GM10266 (cell line): Measurements from ENCODE around the gene SEMA5A.

Experiments
- DNase-seq: peaks from one replicate; pipeline ENCODE4 v3.0.0; 2012; ENCODE audit errors: extremely low spot score
- TF ChIP-seq, protein P1 (sequence below): IDR thresholded peaks from 2 replicates; pipeline ENCODE4 v1.5.1; 2012; ENCODE audit warnings: mild to moderate bottlenecking, low read depth; ENCODE audit not compliant: control insufficient read depth, insufficient read depth; ENCODE audit errors: missing control alignments

Gene SEMA5A

DNA sequence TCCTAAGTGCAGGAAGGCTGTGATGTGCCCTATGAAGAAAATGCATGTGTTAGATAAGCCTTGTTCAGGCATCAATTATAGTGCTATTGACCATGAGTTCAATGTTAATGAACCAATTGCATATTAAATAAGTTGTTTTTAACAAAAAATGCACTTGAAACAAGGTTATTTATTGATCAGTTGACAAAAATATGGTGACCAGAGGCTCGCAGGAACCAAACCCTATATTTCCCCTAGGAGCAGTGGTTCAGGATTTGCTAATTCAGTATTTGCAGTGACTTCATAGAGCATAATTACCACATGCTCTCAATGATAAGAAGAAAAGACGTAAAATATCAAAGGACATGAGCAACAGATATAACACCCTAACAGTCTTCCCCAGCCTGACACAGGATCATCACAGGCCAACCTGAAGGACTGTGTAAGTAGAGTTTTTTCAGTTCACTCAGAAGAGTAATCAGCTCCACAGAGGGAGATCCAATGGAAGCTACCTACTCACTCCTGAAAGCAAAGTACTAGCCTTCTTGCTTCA lies 92.3 kb downstream of the SEMA5A start:
- TF ChIP-seq, protein P1, sequence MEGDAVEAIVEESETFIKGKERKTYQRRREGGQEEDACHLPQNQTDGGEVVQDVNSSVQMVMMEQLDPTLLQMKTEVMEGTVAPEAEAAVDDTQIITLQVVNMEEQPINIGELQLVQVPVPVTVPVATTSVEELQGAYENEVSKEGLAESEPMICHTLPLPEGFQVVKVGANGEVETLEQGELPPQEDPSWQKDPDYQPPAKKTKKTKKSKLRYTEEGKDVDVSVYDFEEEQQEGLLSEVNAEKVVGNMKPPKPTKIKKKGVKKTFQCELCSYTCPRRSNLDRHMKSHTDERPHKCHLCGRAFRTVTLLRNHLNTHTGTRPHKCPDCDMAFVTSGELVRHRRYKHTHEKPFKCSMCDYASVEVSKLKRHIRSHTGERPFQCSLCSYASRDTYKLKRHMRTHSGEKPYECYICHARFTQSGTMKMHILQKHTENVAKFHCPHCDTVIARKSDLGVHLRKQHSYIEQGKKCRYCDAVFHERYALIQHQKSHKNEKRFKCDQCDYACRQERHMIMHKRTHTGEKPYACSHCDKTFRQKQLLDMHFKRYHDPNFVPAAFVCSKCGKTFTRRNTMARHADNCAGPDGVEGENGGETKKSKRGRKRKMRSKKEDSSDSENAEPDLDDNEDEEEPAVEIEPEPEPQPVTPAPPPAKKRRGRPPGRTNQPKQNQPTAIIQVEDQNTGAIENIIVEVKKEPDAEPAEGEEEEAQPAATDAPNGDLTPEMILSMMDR, result no peak

DNA sequence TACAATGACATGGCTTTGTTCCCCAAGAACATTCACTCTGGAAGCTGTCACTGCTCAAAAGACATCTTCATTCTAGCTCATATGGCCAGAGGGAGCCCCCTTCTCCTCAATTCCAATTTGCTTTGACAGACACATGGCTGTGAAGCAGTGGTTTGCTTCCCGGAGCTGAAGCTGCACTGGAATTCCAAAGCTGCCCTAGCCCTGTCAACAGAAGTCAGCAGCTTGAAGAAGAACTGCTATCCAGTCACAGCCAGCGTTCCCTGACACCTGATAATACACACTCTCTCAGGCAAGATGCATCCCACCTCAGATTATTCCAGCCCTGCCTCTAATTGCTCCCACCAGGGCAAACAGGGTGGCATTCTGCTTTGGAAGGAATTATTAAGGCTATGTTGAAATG lies 93.7 kb downstream of the SEMA5A start:
- DNase-seq, result no peak

More for the DNA sequence above, 92.3 kb downstream of the SEMA5A start:
- DNase-seq, result no peak

DNA sequence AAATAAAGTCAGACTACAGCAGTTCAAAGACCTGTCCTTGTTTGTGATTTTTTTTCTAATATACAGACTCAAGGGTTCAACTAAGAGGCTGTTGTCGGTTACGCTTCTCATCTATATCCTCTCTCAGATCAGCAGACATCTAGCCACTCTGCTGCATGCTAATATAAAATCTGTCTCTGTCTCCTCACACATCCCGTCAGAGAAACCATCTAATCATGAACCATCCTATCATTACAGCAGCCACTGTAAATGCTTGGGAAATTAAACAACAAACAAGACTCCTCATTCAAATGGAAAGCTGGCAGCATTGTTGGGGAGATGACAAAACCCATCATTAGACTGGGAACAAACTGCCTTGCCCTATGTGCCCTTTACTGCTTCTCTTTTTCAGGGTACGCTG lies 94.8 kb downstream of the SEMA5A start:
- TF ChIP-seq, protein P1, result no peak
- DNase-seq, result no peak

More for the DNA sequence above, 93.7 kb downstream of the SEMA5A start:
- TF ChIP-seq, protein P1, result no peak

DNA sequence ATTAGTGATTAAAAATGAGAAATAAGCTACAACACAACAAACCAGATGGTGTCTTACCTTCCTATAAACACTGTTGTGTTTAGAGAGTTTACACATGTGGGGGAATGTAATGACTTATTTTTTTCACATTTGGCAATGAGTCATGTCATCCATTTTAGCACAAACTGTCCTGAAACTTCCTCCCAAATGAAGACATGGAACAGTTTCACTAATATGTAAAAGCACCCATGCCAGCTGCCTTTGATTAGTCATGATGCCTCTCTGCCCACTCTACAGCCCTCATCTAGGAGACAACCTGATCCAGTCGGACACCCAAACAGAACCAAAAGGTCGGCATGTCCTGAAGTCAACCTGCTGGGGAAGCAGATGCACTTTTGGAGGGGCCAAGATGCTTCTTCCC lies 98.2 kb downstream of the SEMA5A start:
- TF ChIP-seq, protein P1, result no peak

DNA sequence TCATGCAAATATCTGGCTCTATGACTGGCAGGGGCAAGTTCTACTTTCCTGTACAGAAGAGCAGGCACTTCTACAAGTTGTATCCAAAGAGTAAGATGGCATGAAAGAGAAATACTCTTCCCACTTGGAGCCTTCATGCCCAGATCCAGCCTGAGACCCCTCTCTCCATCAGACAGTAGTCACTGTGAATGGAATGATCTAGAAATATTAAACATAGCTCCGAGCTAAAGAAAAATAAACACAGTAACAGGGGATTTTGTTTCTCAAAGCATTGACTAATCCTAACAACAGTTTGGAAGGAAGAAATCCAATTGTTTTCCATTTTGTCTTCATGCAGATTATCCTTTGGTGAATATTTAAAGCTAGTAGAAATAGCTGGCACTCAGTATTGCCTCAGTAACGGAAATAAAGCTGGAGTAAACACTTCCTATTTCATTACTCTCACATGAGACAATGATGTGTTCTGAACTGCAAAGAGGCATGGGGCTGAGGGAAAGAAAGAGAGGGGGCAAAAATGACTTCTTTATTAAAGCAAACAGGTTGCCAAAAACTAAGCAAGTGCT lies 100.0 kb downstream of the SEMA5A start:
- DNase-seq, result no peak
- TF ChIP-seq, protein P1, result no peak

More for the DNA sequence above, 98.2 kb downstream of the SEMA5A start:
- DNase-seq, result no peak

DNA sequence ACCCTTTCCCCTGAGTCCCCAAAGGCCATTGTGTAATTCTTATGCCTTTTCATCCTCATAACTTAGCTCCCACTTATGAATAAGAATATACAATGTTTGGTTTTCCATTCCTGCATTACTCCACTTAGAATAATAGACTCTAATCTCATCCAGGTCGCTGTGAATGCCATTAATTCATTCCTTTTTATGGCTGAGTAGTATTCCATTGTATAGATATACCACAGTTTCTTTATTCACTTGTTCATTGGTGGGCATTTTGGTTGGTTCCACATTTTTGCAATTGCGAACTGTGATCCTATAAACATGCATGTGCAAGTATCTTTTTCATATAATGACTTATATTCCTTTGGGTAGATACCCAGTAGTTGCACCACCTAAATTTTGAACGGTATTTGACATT lies 101.5 kb downstream of the SEMA5A start:
- DNase-seq, result no peak
- TF ChIP-seq, protein P1, result no peak

DNA sequence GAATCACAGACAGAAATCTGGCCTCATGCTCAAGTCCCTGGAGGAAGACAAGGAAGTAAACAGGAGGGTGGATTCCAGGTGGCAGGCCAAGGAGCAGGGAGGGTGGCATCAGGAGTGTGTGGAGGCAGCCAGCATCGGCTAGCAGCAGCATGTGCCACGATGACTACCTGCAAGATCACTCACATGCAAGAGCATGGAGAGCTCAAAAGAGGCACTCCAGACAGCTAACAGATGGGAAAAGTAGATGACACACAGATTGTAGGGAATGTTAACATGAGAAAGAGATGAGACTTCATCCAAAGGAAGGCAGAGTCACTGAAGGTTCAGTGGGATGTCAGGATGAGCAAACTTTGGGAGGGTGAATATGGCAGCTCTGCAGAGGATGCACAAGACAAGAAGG lies 104.3 kb downstream of the SEMA5A start:
- TF ChIP-seq, protein P1, result no peak
- no peak for DNase-seq
